DMS153 (cell line): ENCODE measurements around the gene ZNF26.
"Not testable (repeated sequence)": the region's sequence is repeated elsewhere in the genome, so short reads cannot be mapped to it uniquely, and the experiment has no call there.

Experiments used
- DNase-seq: peaks from one replicate; lab custom pipeline; 2025; lab: John Stamatoyannopoulos, UW

The ZNF26 gene, protein sequence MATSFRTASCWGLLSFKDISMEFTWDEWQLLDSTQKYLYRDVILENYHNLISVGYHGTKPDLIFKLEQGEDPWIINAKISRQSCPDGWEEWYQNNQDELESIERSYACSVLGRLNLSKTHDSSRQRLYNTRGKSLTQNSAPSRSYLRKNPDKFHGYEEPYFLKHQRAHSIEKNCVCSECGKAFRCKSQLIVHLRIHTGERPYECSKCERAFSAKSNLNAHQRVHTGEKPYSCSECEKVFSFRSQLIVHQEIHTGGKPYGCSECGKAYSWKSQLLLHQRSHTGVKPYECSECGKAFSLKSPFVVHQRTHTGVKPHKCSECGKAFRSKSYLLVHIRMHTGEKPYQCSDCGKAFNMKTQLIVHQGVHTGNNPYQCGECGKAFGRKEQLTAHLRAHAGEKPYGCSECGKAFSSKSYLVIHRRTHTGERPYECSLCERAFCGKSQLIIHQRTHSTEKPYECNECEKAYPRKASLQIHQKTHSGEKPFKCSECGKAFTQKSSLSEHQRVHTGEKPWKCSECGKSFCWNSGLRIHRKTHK

DNA sequence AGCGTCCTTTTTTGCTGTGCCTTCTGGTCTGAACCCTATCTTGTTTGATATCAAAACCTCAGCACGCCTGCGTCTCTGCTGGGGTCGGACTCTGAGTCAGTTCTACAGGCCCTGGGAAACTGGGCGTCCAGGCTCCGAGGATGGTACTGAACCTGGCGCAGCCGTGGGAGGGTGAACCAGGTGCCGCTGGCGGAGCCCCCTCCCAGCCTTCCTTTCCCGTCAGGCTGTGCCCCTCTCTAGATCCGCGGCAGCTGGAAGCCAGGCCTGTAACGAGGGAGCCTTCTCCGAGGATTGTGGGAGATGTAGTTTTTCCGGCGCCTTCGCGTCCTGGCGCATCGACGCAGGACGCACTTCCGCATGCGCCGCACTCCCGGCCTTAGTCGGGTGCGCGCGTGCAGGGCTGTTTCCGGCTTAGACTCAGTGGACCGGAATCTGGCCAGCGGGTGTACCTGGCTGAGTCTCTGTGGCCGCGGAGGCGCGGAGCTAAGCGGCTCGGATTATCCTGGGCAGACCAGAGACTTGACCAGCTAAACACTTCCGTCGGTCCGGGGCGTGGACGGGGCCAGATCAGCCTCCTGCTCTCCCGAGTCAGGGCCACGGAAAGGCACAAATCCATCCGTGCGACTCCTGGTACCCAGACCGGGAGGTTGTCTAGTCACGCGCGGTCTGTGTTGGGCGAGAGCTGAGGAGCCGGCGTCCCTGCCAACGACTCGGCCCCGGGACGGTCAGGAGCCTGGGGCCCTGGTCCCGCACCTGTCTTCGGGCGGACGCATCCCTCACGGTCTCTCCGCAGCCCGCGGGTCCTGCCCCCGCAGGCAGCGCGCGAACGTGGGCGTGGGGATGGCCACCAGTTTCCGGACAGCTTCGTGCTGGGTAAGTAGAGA is at the start of gene ZNF26:
Gene ZNF26, plus strand, starts transcription at position 367 of the 884 bp plus-strand sequence. Its CDS starts 474 bp downstream, at position 841.
- peak; percentile 93 for DNase-seq

DNA sequence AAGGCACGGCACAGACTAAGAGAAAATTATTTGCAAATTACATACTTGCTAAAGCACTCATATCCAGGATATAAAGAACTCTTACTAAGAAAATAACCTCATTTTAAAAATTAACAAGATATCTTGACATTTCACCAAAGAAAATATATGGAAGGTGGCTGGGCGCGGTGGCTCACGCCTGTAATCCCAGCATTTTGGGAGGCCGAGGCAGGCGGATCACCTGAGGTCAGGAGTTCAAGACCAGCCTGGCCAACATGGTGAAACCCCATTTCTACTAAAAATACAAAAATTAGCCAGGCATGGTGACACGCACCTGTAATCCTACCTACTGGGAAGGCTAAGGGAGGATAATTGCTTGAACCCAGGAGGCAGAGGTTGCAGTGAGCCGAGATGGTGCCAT is 49.2 kb upstream of the ZNF26 start:
- not testable (repeated sequence) for DNase-seq

DNA sequence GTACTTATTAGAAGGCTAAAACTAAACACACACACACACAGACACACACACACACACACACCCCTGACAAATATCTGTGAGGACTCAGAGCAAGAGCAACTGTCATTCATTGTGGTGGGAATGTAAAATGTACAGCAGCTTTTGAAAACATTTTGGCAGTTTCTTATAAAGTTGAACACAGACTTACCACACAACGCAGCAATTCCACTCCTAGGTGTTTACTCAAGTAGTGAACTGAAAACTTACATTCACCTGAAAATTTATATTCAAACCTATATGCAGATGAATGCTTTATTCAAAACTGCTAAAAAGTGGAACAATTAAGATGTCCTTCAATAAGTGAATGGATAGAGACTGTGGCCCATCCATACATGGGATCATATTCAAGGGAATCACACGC is 48.7 kb upstream of the ZNF26 start:
- DNase-seq, result no peak

DNA sequence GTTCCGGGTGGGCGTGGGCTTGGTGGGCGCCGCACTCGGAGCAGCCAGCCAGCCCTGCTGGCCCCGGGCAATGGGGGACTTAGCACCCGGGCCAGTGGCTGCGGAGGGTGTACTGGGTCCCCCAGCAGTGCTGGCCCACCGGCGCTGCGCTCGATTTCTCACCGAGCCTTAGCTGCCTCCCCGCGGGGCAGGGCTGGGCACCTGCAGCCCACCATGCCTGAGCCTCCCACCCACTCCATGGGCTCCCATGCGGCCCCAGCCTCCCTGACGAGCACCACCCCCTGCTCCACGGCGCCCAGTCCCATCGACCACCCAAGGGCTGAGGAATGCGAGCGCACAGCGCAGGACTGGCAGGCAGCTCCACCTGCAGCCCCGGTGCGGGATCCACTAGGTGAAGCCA is 47.4 kb upstream of the ZNF26 start:
- DNase-seq, result not testable (repeated sequence)

DNA sequence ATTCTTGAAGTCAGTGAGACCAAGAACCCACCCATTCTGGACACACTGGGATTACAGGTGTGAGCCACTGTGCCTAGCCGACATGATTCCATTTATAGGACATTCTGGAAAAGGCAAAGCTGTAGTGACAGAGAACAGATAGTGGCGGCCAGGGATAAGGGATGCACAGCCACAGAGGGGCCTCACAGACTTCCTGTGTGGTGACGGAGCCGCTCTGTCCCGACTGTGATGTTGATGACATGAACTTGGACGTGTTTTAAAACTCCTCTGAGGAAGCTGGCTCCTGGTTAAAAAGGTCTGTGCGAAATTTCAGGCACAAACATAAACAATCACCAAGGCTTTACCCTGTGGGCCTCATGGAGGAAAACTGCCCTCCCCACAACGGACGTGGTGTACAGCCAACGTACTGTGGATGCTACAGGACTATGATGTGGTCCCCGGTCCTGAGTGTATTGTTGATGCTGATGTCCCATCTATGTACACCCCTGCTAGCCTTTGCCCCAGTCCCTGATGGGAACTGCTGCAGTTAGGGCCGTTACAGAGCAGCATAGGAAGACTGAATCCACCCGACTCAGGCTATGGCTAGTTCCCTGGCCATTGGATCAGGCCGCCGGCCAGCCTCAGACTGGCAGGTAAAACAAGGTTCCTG is 46.0 kb upstream of the ZNF26 start:
- DNase-seq, result no peak

DNA sequence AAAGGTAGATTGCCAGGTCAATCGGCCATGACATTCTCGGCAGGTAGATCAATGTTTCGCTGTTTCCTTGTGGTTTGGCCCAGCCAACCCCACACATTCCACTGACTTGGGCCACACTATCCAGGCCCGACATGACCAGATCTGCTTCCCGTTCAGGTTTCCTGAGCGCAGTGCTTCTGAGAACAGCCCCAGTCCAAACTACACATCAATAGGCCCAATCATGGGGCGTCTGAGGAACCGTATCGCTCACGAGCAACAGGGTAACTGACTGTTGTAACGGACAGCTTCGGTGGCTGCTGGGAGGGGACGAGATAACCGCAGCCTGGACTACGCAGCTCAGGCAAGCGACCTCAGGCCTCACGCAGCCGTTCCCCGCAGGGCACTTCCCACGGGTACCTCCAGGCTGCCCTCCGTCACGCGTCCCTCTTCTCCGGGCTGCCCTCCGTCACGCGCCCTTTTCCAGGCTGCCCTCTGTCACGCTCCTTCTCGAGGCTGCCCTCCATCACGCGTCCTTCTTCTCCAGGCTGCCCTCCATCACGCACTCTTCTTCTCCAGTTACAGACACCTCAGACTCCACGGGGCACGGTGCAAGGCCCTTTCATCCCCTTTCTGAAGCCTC is 44.7 kb upstream of the ZNF26 start:
- no peak for DNase-seq

DNA sequence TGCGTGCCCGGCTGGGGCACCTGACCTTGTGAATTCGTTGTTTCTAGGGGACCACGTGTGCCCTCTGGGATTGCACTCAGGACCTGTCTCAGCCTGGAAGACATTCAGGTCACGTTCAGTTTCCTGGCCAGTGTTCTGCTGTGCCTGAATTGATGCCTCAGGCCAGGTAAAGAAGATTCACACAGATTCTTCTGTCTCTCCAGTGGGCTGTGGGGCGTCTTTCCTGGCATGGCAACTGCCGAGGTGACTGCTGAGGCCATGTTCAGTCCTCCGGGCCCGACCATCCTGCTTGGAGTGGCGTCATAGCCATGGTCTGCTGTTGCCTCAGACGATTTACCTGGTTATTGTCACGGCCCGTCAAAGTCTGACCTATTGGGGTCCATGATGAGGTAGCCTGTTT is 43.6 kb upstream of the ZNF26 start:
- no peak for DNase-seq

DNA sequence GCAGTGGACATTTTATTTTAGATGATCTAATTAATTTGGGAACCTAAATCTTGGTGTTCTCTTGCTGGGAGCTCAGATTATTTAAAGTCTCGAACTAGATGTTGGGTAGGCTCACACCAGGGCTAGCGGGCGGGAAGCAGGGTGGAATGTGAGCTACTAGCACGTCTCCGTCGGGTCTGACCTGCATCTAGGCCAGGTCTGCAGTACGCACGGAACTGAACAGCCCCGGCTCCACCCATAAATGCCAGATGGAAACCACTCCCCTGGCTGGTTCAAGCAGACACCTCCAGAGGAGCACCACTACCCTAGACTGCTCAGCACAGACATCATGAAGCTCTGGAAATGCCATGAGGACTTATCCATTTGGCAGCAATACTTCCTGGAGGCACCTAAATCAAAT is 40.4 kb upstream of the ZNF26 start:
- DNase-seq, result no peak

DNA sequence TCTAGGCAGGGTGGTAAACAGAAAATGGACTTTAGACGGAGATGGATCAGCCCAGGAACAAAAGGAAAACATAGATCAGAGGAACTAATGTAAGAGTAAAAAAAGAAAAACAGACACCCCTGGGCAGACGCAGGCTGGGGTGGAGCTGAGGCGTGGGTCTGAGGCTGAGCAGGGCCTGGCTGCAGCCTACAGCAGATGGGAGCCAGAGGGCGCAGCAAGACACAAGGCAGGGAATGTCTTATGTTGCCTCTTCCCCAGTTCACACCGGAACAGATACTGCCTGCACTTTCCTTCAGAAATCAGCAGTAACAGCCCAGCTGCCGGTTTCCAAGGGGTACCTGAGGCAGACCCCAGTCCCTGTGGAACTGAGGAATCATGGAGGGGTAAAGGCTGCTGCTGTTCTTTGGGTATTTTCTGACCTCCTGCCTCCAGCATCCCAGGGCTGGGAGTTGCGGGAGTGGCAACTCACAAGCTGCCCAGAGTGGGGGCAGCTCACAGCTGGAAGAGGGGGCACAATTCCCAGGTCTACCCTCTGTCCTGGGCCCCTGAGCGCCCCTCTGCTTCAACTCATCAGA is 39.8 kb upstream of the ZNF26 start:
- no peak for DNase-seq

DNA sequence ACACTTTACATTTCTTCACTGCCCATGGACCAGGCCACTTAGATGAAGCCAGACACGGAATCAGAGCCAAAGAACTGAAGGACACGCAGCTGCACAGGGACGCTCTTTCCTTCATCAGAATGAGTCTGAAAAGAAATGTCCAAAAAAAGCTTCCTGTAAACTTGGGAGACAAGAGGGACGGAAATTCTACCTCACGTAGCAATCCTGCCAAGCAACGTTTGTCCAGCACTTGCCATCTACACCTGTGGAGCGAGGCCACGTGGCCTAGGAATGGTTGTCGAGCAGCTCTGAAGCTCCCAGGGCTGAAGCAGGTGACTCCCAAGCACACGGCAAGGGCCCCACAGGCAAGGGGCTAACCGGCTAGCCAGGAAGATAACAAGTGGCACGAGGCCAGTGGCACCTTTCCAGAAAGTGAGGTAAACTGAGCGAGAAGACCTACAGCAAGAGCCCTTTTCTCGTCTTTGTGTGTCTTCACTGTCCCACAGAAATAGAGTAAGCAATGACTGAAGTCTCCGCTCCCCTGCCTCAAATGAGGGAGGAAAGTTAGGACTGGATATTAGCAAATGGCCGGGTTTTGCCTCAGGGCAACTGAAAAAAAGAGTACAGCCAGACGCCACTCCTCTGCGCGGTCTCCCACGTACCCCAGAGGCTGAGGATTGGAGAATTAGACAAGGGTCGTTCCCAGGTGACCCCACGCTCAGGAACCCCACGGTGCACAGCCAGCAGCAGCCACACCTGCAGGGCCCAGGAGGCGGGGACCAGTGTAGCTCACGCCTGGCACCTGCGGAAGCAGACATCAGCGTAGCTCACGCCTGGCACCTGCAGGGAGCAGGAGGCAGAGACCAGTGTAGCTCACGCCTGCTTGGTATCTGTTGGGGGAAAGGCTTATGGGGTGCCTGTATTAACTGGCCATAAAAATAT is 37.8 kb upstream of the ZNF26 start:
- DNase-seq, result no peak

DNA sequence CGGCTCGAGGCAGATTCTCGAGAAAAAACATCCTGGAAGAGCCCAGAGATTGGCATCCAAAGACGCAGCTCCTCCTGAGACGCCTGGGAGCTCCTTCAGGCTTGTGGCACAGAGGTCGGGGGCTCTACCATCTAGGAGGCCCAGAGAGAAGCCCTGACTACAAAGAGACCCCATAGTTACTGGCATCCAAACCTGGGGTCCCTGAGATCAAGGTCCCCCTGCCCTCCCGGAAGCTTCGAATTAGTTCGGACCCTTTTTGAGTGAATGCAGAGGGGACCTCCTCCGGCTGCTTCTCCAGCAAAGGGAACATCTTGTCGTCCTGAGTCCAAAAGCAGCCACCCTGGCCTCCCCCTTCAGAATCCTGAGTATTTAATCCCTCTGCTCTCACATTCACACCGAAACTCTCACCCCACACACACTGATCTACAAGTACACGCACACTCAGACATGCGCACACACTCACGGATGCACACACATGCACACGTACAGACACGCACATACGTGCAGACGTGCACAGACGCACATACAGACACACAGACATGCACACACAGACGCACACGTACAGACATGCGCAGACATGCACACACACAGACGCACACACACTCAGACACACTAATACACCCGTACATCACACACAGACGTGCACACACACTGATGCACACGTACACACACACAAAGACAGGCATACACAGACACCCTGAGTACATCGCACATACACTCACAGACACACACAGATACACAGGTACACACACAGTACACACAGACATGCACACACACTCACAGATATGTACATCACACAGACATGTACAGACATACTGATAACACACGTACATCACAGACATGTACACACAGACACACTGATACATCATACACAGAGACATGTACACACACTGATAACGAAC is 36.0 kb upstream of the ZNF26 start:
- no peak for DNase-seq

DNA sequence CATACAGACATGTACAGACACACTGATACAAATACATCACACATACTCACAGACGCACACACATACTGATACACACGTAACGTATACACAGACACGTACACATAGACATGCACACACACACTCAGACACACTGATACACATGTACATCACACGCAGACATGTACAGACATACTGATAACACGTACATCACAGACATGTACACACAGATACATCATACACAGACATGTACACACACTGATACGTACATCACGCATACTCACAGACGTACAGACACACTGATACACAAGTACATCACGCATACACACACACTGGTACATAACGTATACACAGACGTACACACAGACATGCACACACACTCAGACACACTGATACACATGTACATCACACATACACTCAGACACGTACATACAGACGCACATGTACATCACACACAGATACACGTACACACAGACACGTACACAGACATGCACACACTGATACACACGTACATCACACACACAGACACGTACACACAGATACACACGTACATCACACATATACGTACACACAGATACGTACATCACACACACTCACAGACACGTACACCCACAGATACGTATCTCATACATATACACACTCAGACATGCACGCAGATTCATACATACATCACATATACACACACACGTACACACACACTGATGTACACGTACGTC is 35.2 kb upstream of the ZNF26 start:
- DNase-seq, result no peak

DNA sequence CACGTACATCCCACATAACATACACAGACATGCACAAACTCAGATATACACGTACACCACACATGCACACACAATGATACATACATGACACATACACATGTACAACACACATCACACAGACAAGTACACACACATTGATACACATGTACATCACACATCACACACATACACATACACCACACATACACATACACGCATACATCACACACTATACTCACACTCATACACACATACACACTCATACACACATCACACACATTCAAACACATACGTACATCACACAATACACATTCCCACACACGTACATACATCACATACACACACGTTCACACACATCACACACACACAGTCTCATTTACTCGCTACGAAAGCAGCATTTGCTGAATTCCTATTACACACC is 34.5 kb upstream of the ZNF26 start:
- DNase-seq, result no peak

DNA sequence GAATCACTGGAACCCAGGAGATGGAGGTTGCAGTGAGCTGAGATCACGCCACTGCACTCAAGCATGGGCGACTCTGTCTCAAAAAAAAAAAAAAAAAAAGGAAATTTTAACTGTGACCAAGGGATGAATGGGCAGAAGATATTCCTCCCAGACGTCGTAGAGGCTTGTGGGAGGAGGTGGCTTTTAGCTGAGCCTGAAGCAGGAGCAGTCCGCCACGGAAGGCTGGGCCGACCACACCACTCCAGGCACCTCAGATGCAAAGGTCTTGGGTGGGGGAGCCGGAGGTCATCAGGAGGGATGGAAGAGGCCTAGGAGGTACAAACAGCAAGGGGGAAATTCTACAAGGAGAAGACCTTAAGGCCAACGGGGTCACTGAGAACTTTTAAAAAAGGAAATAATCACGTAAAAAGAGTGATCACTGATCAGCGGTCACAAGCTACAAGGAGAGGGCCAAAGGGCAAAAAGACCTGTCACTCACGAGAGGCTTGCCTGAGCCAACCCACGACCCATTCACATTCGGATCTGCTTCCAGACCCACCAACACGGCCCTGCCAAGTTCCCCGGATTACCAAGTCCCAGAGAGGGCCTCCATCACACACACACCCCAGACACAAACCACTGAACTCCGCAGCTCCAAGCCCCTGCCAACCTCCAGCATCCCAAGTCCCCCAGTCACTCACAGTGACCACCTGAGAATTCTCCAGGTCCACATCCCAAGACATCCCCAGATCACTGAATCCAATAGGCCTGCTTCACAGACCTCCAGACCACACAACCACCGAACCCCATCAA is 33.6 kb upstream of the ZNF26 start:
- no peak for DNase-seq

DNA sequence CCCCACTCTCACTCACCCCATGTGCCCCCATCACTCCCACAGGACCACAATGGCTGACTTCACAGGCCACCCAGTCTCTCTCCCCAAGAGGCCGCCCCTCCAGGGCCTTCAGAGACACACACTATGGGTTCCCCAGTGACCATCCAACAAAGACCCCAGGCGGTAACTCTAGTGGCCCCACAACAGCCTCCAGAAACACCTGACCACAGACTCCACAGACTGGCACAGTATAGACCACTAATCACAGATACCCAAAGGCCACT is 33.1 kb upstream of the ZNF26 start:
- no peak for DNase-seq

DNA sequence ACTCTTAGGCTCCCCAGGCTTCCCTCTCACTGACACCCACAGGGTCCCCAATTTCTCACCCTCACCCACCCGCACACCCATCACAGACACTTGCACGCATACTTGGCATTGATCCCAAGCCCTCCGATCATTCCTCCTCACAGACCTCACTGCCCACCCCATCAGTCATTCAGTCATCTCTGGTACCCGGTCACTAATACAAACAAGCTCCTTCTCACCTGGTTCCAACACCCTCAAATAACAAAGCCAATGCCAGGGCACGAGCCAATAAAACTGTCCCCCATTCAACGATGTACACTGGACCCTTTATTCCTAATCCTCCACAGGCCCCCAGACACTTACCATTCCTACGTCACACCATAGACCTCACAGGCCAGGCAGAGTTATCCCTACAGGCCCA is 32.4 kb upstream of the ZNF26 start:
- no peak for DNase-seq

DNA sequence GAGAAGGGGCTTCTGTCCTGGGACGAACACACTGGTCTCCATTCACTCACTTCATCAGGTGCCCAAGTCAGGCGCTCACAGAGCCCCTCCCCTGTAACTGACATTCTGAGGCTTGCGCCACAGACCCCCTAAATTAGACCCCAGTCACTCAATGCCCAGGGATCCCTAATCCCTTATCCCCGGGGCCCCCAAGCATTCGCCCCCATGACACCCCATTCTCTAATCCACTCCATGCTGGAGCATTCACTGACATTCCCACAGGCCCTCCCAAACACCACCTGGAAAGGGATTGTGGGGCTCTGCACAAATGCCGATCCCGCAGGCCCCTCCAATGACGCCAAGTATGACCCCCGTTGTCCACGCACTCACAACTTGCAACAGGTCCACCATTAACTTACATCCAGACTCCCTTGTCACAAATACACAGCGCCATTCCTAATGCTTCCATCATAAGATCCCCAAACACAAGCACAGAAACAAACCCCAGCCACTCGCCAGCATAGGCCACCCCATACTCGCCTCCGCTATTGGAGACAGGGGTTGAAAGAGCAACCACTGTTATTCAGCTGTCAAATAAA is 31.6 kb upstream of the ZNF26 start:
- DNase-seq, result no peak
